ENCODE measurements around the gene RASAL2. TPM values are rescaled to one million over a fixed set of nuclear protein-coding genes. Genes with fewer than 3 reads are reported as not detected.
A peak's percentile ranks its signal among the peaks of the same experiment; 100 is the strongest.

RASAL2 gene
- total and polyA plus RNA-seq, 2 donors (not counting 1 experiment from before 2014, with no cell fraction given) = 11.9 to 21.8 TPM

- H4K20me1 ChIP-seq (ENCODE audit: control insufficient read depth, extremely low read depth, insufficient read depth, low read length) = no peaks in the 10 kb centered on the region
- H2AFZ ChIP-seq (ENCODE audit: low read length) = no peak overlapping the region
- no peak overlapping the region for H3K4me2 ChIP-seq (ENCODE audit: extremely low read depth, insufficient read depth, low read length)
- H3K36me3 ChIP-seq (ENCODE audit: control insufficient read depth, insufficient read depth, low read length) = no peaks in the 10 kb centered on the region
- H3K79me2 ChIP-seq (ENCODE audit: control insufficient read depth, insufficient read depth, low read length) = no peaks in the 10 kb centered on the region
- no peaks in the 10 kb centered on the region for H3K27me3 ChIP-seq (ENCODE audit: control insufficient read depth, insufficient read depth, low read length)
- H3K9ac ChIP-seq (ENCODE audit: insufficient read depth, low read length) = no peak overlapping the region
- H3K4me3 ChIP-seq (replicated peaks in 1 of 4; ENCODE audit: control extremely low read depth in 1 of 4, insufficient read depth in 1 of 4, low read depth in 3 of 4, low read length in 4 of 4) = no peak overlapping the region
- no peak for TF ChIP-seq CTCF (conservative IDR thresholded peaks at IDR 0.05 in 1 of 2, IDR thresholded peaks at IDR 0.05 in 1 of 2; ENCODE audit: low read depth in 1 of 2, low read length in 2 of 2)
- no peaks in the 10 kb centered on the region for H3K4me1 ChIP-seq (ENCODE audit: control insufficient read depth, extremely low read depth, insufficient read depth, low read length)
- no peaks in the 10 kb centered on the region for H3K9me3 ChIP-seq (ENCODE audit: control insufficient read depth, insufficient read depth, low read depth, low read length)
- no peak for DNase-seq (ENCODE audit: low read depth in 2 of 2)
- no peak overlapping the region for H3K27ac ChIP-seq (ENCODE audit: insufficient read depth, low read length)
Observed at GRCh38 chr1:178418284-178418955, 324.5 kb downstream of the RASAL2 start.

GRCh38 chr1:178434360-178434759, 340.5 kb downstream of the RASAL2 start:
- DNase-seq (ENCODE audit: low read depth in 2 of 2) = no peak
- Histone ChIP-seq H3K36me3 (ENCODE audit: control insufficient read depth, insufficient read depth, low read length) (no peaks in the 10 kb centered on the region), H3K79me2 (ENCODE audit: control insufficient read depth, insufficient read depth, low read length) (no peaks in the 10 kb centered on the region), H3K4me3 (replicated peaks in 1 of 4; ENCODE audit: control extremely low read depth in 1 of 4, insufficient read depth in 1 of 4, low read depth in 3 of 4, low read length in 4 of 4) (no peak overlapping the region), H2AFZ (ENCODE audit: low read length) (no peak overlapping the region), H3K9me3 (ENCODE audit: control insufficient read depth, insufficient read depth, low read depth, low read length) (no peaks in the 10 kb centered on the region), H3K9ac (ENCODE audit: insufficient read depth, low read length) (no peak overlapping the region), H3K27me3 (ENCODE audit: control insufficient read depth, insufficient read depth, low read length) (no peaks in the 10 kb centered on the region), H3K27ac (ENCODE audit: insufficient read depth, low read length) (no peak overlapping the region), H4K20me1 (ENCODE audit: control insufficient read depth, extremely low read depth, insufficient read depth, low read length) (no peaks in the 10 kb centered on the region), H3K4me2 (ENCODE audit: extremely low read depth, insufficient read depth, low read length) (no peak overlapping the region), H3K4me1 (ENCODE audit: control insufficient read depth, extremely low read depth, insufficient read depth, low read length) (no peaks in the 10 kb centered on the region)
- no peak for TF ChIP-seq CTCF (conservative IDR thresholded peaks at IDR 0.05 in 1 of 2, IDR thresholded peaks at IDR 0.05 in 1 of 2; ENCODE audit: low read depth in 1 of 2, low read length in 2 of 2)
- TF ChIP-seq EZH2 (IDR thresholded peaks at IDR 0.05; ENCODE audit: low read length, missing control alignments) = no peak

- H3K27me3 ChIP-seq (ENCODE audit: control insufficient read depth, insufficient read depth, low read length) = no peaks in the 10 kb centered on the region
- no peak overlapping the region for H3K4me3 ChIP-seq (replicated peaks in 1 of 4; ENCODE audit: control extremely low read depth in 1 of 4, insufficient read depth in 1 of 4, low read depth in 3 of 4, low read length in 4 of 4)
- no peak overlapping the region for H3K4me2 ChIP-seq (ENCODE audit: extremely low read depth, insufficient read depth, low read length)
- no peaks in the 10 kb centered on the region for H3K36me3 ChIP-seq (ENCODE audit: control insufficient read depth, insufficient read depth, low read length)
- TF ChIP-seq CTCF (conservative IDR thresholded peaks at IDR 0.05 in 1 of 2, IDR thresholded peaks at IDR 0.05 in 1 of 2; ENCODE audit: low read depth in 1 of 2, low read length in 2 of 2) = no peak
- no peak overlapping the region for H2AFZ ChIP-seq (ENCODE audit: low read length)
- no peaks in the 10 kb centered on the region for H3K79me2 ChIP-seq (ENCODE audit: control insufficient read depth, insufficient read depth, low read length)
- H3K27ac ChIP-seq (ENCODE audit: insufficient read depth, low read length) = no peak overlapping the region
- H3K9me3 ChIP-seq (ENCODE audit: control insufficient read depth, insufficient read depth, low read depth, low read length) = no peaks in the 10 kb centered on the region
- H3K9ac ChIP-seq (ENCODE audit: insufficient read depth, low read length) = no peak overlapping the region
- H3K4me1 ChIP-seq (ENCODE audit: control insufficient read depth, extremely low read depth, insufficient read depth, low read length) = no peaks in the 10 kb centered on the region
- H4K20me1 ChIP-seq (ENCODE audit: control insufficient read depth, extremely low read depth, insufficient read depth, low read length) = no peaks in the 10 kb centered on the region
- peak in 1 of 2 donors; percentile 11 for DNase-seq (ENCODE audit: low read depth in 2 of 2)
Observed at GRCh38 chr1:178434899-178435435, 341.1 kb downstream of the RASAL2 start.
